OCI-LY7 (cell line): ENCODE results near the gene PAK5. TPM values are rescaled to one million over a fixed set of nuclear protein-coding genes. Genes with fewer than 3 reads are reported as not detected.

Experiments
- BruUV-seq: library from RNA; stranded (reverse); fragments of 400-500 nt; replicated peaks from 2 replicates; lab custom pipeline; 2021; lab: Mats Ljungman, UMichigan
- CTCF ChIA-PET: fragments of 300-600 bp; sonication (Branson Sonifier 250); formaldehyde crosslinking; loops from one replicate; lab custom pipeline; 2022; ENCODE audit warnings: antibody characterized with exemption; ENCODE audit not compliant: unreplicated experiment; lab: Charles Lee
- POLR2A ChIA-PET: fragments of 300-600 bp; sonication (Branson Sonifier 250); formaldehyde crosslinking; loops from one replicate; lab custom pipeline; 2022; ENCODE audit warnings: antibody characterized with exemption; lab: Charles Lee
- DNase-seq: peaks from one replicate; pipeline ENCODE4 v3.0.0-alpha.2; 2015; ENCODE audit warnings: low spot score
- H2AFZ ChIP-seq: fragments of 200-600 bp; sonication (generic), shearing (Covaris generic); 2 replicates; pipeline ENCODE4 v1.6.1; 2014; ENCODE audit warnings: mild to moderate bottlenecking, antibody characterized with exemption, low read length, moderate library complexity
- H3K27ac ChIP-seq: fragments of 200-600 bp; sonication (generic); 2 replicates; pipeline ENCODE4 v1.5.1; 2014; ENCODE audit warnings: mixed run types, low read depth, mild to moderate bottlenecking, moderate library complexity, low read length, inconsistent platforms; ENCODE audit not compliant: poor library complexity, severe bottlenecking
- H3K36me3 ChIP-seq: fragments of 200-600 bp; sonication (generic); 2 replicates; pipeline ENCODE4 v1.6.1; 2014; ENCODE audit warnings: mild to moderate bottlenecking, antibody characterized with exemption, low read length, moderate library complexity, mixed read lengths; ENCODE audit not compliant: insufficient read depth
- H3K4me1 ChIP-seq: fragments of 200-600 bp; sonication (generic); 2 replicates; pipeline ENCODE4 v1.5.1; 2014; ENCODE audit warnings: mild to moderate bottlenecking, low read length; ENCODE audit not compliant: insufficient read depth, poor library complexity, severe bottlenecking
- H3K4me2 ChIP-seq: fragments of 200-600 bp; sonication (generic); 2 replicates; pipeline ENCODE4 v1.6.1; 2014; ENCODE audit warnings: mild to moderate bottlenecking, low read length
- H3K4me3 ChIP-seq: fragments of 200-600 bp; sonication (generic); 2 replicates; pipeline ENCODE4 v1.5.1; 2014; ENCODE audit warnings: mild to moderate bottlenecking, low read depth, low read length; ENCODE audit not compliant: poor library complexity, severe bottlenecking
- H3K79me2 ChIP-seq: fragments of 200-600 bp; sonication (generic); 2 replicates; pipeline ENCODE4 v1.6.1; 2016; ENCODE audit warnings: low read depth, mild to moderate bottlenecking, low read length, moderate library complexity, mixed read lengths; ENCODE audit not compliant: insufficient read depth
- H3K9me2 ChIP-seq: fragments of 200-600 bp; sonication (generic); 2 replicates; pipeline ENCODE4 v1.6.1; 2016; ENCODE audit warnings: mild to moderate bottlenecking, low read length, mixed read lengths; ENCODE audit not compliant: insufficient read depth
- H3K9me3 ChIP-seq: fragments of 200-600 bp; sonication (generic); 2 replicates; pipeline ENCODE4 v1.6.1; 2014; ENCODE audit warnings: mild to moderate bottlenecking, mixed run types, low read length, mixed read lengths
- H4K20me1 ChIP-seq: fragments of 200-600 bp; sonication (generic); 2 replicates; pipeline ENCODE4 v1.6.1; 2014; ENCODE audit warnings: mild to moderate bottlenecking, antibody characterized with exemption, low read length, moderate library complexity, mixed read lengths; ENCODE audit not compliant: insufficient read depth
- EZH2phosphoT487 ChIP-seq: fragments of 200-600 bp; sonication (generic); IDR thresholded peaks from 2 replicates; pipeline ENCODE4 v1.6.1; 2018; ENCODE audit warnings: low read depth, borderline replicate concordance, mild to moderate bottlenecking, mixed run types, antibody characterized with exemption, low read length, moderate library complexity, mixed read lengths
- intact Hi-C: fragments of 100-400 bp; cut with micrococcal nuclease; formaldehyde crosslinking; loops from one replicate; pipeline ENCODE4 v1.10.0; 2022; ENCODE audit not compliant: unreplicated experiment
- total RNA-seq, 2 experiments: library from RNA; depleted of rRNA in 1 of 2; stranded (reverse); fragments of >200 nt in 1 of 2; shearing (Covaris generic) in 1 of 2; gene quantifications; 2 replicates each; pipeline ENCODE4 v1.2.3, GENCODE V29; 2014 to 2022
- TF ChIP-seq, protein P1 (sequence below): fragments of 200-600 bp; sonication (generic); conservative IDR thresholded peaks from 2 replicates; pipeline ENCODE4 v1.5.1; 2014; ENCODE audit warnings: mild to moderate bottlenecking, antibody characterized with exemption, low read length, moderate library complexity, mixed read lengths

PAK5 gene
- total RNA-seq, 2 experiments from 2014 or later: not detected

DNA sequence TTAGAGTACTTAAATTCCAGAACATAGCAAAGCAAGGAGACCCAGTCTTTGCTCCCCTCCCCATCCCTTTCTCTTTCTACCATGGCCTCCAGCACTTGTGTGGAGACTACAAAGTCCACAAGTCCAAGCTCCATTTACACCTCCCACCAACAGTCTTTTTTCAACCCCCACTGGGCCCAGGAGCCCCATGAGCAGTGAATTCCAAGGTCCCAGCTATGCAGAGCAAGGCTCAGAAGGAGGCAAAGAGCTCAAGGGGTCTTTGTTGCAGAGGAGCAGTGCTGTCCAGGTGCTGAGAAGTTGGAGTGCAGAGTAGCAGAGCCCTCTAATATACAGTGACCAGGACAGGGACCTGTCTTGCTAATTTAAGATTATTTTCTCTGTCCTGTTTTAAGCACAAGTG lies 9.0 kb downstream of the PAK5 start:
- no peaks in the 10 kb centered on the region for H3K4me1 ChIP-seq
- no peaks in the 10 kb centered on the region for H3K9me2 ChIP-seq
- no peak overlapping the region for H2AFZ ChIP-seq
- H3K27ac ChIP-seq: no peak overlapping the region
- no peak overlapping the region for H3K4me2 ChIP-seq
- no peaks in the 10 kb centered on the region for H3K36me3 ChIP-seq
- H3K79me2 ChIP-seq: no peaks in the 10 kb centered on the region
- POLR2A ChIA-PET: no interaction called here
- H3K4me3 ChIP-seq: no peak overlapping the region
- TF ChIP-seq, protein P1, sequence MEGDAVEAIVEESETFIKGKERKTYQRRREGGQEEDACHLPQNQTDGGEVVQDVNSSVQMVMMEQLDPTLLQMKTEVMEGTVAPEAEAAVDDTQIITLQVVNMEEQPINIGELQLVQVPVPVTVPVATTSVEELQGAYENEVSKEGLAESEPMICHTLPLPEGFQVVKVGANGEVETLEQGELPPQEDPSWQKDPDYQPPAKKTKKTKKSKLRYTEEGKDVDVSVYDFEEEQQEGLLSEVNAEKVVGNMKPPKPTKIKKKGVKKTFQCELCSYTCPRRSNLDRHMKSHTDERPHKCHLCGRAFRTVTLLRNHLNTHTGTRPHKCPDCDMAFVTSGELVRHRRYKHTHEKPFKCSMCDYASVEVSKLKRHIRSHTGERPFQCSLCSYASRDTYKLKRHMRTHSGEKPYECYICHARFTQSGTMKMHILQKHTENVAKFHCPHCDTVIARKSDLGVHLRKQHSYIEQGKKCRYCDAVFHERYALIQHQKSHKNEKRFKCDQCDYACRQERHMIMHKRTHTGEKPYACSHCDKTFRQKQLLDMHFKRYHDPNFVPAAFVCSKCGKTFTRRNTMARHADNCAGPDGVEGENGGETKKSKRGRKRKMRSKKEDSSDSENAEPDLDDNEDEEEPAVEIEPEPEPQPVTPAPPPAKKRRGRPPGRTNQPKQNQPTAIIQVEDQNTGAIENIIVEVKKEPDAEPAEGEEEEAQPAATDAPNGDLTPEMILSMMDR: no peak
- TF ChIP-seq EZH2phosphoT487: no peak
- DNase-seq: no peak
- no TSS peak for BruUV-seq
- H3K9me3 ChIP-seq: no peaks in the 10 kb centered on the region
- intact Hi-C loops: no loop called here
- no peaks in the 10 kb centered on the region for H4K20me1 ChIP-seq
- CTCF ChIA-PET: no interaction called here

DNA sequence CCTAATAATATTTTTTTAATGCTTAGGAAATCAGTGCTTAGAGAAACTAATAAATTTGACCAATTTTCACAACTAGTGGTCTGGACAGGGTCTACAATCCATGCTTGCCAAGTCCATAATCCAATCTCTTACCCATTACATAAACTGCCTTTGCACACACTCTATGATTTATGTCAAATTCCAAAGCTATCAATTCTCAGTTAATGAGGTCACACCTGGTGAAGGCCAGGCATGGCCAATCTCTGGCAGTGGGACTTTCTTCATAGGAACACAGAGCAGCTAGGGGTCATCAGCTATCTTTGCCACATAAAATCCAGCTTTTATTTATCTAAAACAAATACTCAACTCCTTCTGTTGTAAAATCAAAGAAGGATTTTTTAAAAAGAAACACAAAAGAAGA lies 21.2 kb downstream of the PAK5 start:
- POLR2A ChIA-PET: interaction anchor here (0.6 kb wide), 1 partner anchor 927 kb away, joined by 4 read pairs; no protein-coding TSS in a partner anchor
- H3K36me3 ChIP-seq: no peaks in the 10 kb centered on the region
- no peak overlapping the region for H3K27ac ChIP-seq
- BruUV-seq: no TSS peak
- H3K4me1 ChIP-seq: no peaks in the 10 kb centered on the region
- no peaks in the 10 kb centered on the region for H3K79me2 ChIP-seq
- CTCF ChIA-PET: no interaction called here
- no peak overlapping the region for H3K4me2 ChIP-seq
- no peak overlapping the region for H2AFZ ChIP-seq
- H4K20me1 ChIP-seq: no peaks in the 10 kb centered on the region
- DNase-seq: no peak
- H3K9me3 ChIP-seq: no peaks in the 10 kb centered on the region
- intact Hi-C loops: no loop called here
- no peak overlapping the region for H3K4me3 ChIP-seq
- no peaks in the 10 kb centered on the region for H3K9me2 ChIP-seq
- TF ChIP-seq, protein P1: no peak
- no peak for TF ChIP-seq EZH2phosphoT487

DNA sequence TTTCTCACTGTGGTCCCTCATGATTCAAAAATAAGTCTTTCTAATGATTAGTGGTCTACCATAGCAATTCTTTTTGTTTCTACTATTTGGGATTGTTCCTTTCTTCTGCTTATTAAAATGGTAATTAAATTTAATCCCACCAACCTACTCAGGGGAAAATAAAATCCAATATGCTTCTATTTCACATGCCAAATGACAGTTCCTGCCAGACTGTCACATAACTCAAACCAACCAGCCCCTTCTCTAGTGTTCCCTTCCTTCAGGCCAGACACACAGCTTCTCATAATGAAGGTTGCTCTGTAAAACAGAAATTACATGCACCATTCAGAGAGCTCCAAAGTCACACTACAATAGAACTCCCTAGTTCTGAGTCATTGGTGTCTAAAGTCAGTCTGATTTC lies 23.2 kb downstream of the PAK5 start:
- DNase-seq: no peak
- Histone ChIP-seq H3K4me2 (no peak overlapping the region), H3K9me3 (no peaks in the 10 kb centered on the region), H3K4me3 (no peak overlapping the region), H4K20me1 (no peaks in the 10 kb centered on the region), H3K4me1 (no peaks in the 10 kb centered on the region), H2AFZ (no peak overlapping the region), H3K27ac (no peak overlapping the region), H3K9me2 (no peaks in the 10 kb centered on the region), H3K79me2 (no peaks in the 10 kb centered on the region), H3K36me3 (no peaks in the 10 kb centered on the region)
- ChIA-PET CTCF (no interaction called here), POLR2A (no interaction called here)
- TF ChIP-seq, protein P1: no peak
- no peak for TF ChIP-seq EZH2phosphoT487
- BruUV-seq: no TSS peak
- intact Hi-C loops: no loop called here
